CD4-positive, alpha-beta memory T cell (primary cell): ENCODE data around the gene KIF26B. TPM values are rescaled to one million over a fixed set of nuclear protein-coding genes. Genes with fewer than 3 reads are reported as not detected.

Source experiments
- CTCF ChIA-PET: fragments of 350-600 bp; sonication (Branson Sonifier 250); formaldehyde crosslinking; loops from one replicate; lab custom pipeline; 2021; ENCODE audit warnings: inconsistent platforms; ENCODE audit not compliant: partially characterized antibody; lab: Charles Lee
- POLR2A ChIA-PET: fragments of 350-600 bp; sonication (Branson Sonifier 250); formaldehyde crosslinking; loops from one replicate; lab custom pipeline; 2021; ENCODE audit not compliant: partially characterized antibody; lab: Charles Lee
- DNase-seq, 5 donors: peaks; one replicate each; pipeline versions ENCODE4 v3.0.0 to v3.0.0-alpha.2; 2020 to 2022; ENCODE audit warnings: mixed read lengths in 1 of 5
- H3K27ac ChIP-seq: one replicate; pipeline ENCODE4 v1.7.0; 2013; ENCODE audit warnings: low read depth, low read length
- H3K27me3 ChIP-seq: 2 replicates; pipeline ENCODE4 v1.7.0; 2013; ENCODE audit warnings: mild to moderate bottlenecking, low read length, moderate library complexity; ENCODE audit not compliant: insufficient read depth
- H3K36me3 ChIP-seq: 2 replicates; pipeline ENCODE4 v1.7.0; 2013; ENCODE audit warnings: mild to moderate bottlenecking, low read length, moderate library complexity; ENCODE audit not compliant: insufficient read depth
- H3K4me1 ChIP-seq: 2 replicates; pipeline ENCODE4 v1.7.0; 2013; ENCODE audit warnings: mild to moderate bottlenecking, low read length, moderate library complexity; ENCODE audit not compliant: insufficient read depth
- H3K4me3 ChIP-seq, 2 donors: one replicate each; pipeline ENCODE4 v1.7.0; 2013; ENCODE audit warnings: low read length in 2 of 2, mild to moderate bottlenecking in 1 of 2
- H3K9me3 ChIP-seq, 2 donors: one replicate each; pipeline ENCODE4 v1.7.0; 2013; ENCODE audit warnings: low read length in 2 of 2, control low read depth in 1 of 2; ENCODE audit not compliant: control insufficient read depth in 1 of 2
- H3K27ac Mint-ChIP-seq, 7 donors: one replicate each; pipeline ENCODE4 v1.8.0; 2020 to 2021; ENCODE audit warnings: mixed read lengths in 7 of 7, mild to moderate bottlenecking in 6 of 7, inconsistent platforms in 3 of 7, moderate library complexity in 3 of 7
- H3K27me3 Mint-ChIP-seq, 2 donors: one replicate each; pipeline ENCODE4 v1.8.0; 2020 to 2021; ENCODE audit warnings: mixed read lengths in 2 of 2
- H3K36me3 Mint-ChIP-seq, 2 donors: one replicate each; pipeline ENCODE4 v1.8.0; 2020 to 2021; ENCODE audit warnings: mixed read lengths in 2 of 2, inconsistent platforms in 1 of 2, mild to moderate bottlenecking in 1 of 2
- H3K4me1 Mint-ChIP-seq, 4 donors: one replicate each; pipeline ENCODE4 v1.8.0; 2020 to 2021; ENCODE audit warnings: mixed read lengths in 4 of 4, mild to moderate bottlenecking in 1 of 4
- H3K4me3 Mint-ChIP-seq, 8 donors: one replicate each; pipeline ENCODE4 v1.8.0; 2020 to 2021; ENCODE audit warnings: mixed read lengths in 8 of 8, mild to moderate bottlenecking in 7 of 8, moderate library complexity in 6 of 8, inconsistent platforms in 3 of 8
- H3K9me3 Mint-ChIP-seq, 8 donors: one replicate each; pipeline ENCODE4 v1.8.0; 2020 to 2021; ENCODE audit warnings: mixed read lengths in 8 of 8, mild to moderate bottlenecking in 5 of 8, inconsistent platforms in 3 of 8, moderate library complexity in 1 of 8
- intact Hi-C: fragments of 100-400 bp; cut with micrococcal nuclease; formaldehyde crosslinking; loops from one replicate; pipeline ENCODE4 v1.15.1; 2023
- polyA plus RNA-seq, 2 donors: library from polyadenylated mRNA; unstranded; fragments of 300-500 nt; fragmentation: Illumina TruSeq; gene quantifications; one replicate each; pipeline ENCODE4 v1.2.3, GENCODE V29; 2021
- total RNA-seq, 2 experiments: library from RNA; stranded (reverse); gene quantifications; one replicate each; pipeline ENCODE4 v1.2.3, GENCODE V29; 2021

KIF26B gene
- total and polyA plus RNA-seq, 4 experiments from 2014 or later = 0.10 TPM; not detected in 3

- Histone ChIP-seq H3K4me3 (no peak overlapping the region), H3K9me3 (no peaks in the 10 kb centered on the region), H3K4me1 (peaks cover 6% of the 10 kb centered on the region), H3K27me3 (no peaks in the 10 kb centered on the region), H3K27ac (no peak overlapping the region), H3K36me3 (no peaks in the 10 kb centered on the region)
- peaks cover 2 to 3% of the 10 kb centered on the region in 2 donors for H3K27me3 Mint-ChIP-seq
- H3K4me1 Mint-ChIP-seq = peaks cover 0 to 7% (median 4%) of the 10 kb centered on the region in 4 donors
- no peak overlapping the region for H3K27ac Mint-ChIP-seq
- no peaks in the 10 kb centered on the region for H3K36me3 Mint-ChIP-seq
- intact Hi-C loops = no loop called here
- ChIA-PET POLR2A (no interaction called here), CTCF (no interaction called here)
- H3K9me3 Mint-ChIP-seq = no peaks in the 10 kb centered on the region
- H3K4me3 Mint-ChIP-seq = no peak overlapping the region
- no peak for DNase-seq
Observed at GRCh38 chr1:245375789-245376460, 221.1 kb downstream of the KIF26B start.

GRCh38 chr1:245377854-245378253 is 223.1 kb downstream of the KIF26B start:
- H3K4me3 ChIP-seq = no peak overlapping the region
- Mint-ChIP-seq H3K4me1 (peaks cover 0 to 7% (median 4%) of the 10 kb centered on the region in 4 donors), H3K27me3 (peaks cover 2 to 3% of the 10 kb centered on the region in 2 donors), H3K4me3 (no peak overlapping the region), H3K9me3 (no peaks in the 10 kb centered on the region), H3K36me3 (no peaks in the 10 kb centered on the region), H3K27ac (no peak overlapping the region)
- intact Hi-C loops = no loop called here
- H3K4me1 ChIP-seq = peaks cover 6% of the 10 kb centered on the region
- H3K27ac ChIP-seq = no peak overlapping the region
- no peaks in the 10 kb centered on the region for H3K36me3 ChIP-seq
- no peaks in the 10 kb centered on the region for H3K9me3 ChIP-seq
- ChIA-PET CTCF (no interaction called here), POLR2A (no interaction called here)
- DNase-seq = no peak
- no peaks in the 10 kb centered on the region for H3K27me3 ChIP-seq

DNA sequence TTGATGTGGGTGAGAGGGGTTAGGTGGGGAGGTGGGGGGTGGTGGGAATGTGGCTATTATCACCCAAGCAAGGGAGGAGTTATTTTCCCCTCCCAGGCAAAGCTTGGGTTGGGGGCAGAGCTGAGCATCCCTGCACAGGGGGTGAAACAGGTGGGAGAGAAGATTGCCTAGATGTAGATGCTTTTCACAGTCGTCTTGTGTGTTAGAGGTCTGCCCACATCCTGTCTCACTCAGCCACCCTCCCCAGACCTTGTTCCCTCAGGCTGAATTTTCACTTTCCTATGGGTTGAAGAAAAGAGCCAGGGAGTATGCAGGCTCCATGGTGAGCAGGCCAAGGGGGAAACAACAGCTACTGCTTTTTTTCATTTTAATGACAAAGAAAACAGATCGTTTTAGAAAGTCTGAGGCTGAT is 223.5 kb downstream of the KIF26B start:
- Mint-ChIP-seq H3K27me3 (peaks cover 2 to 3% of the 10 kb centered on the region in 2 donors), H3K36me3 (no peaks in the 10 kb centered on the region), H3K27ac (no peak overlapping the region), H3K4me1 (peaks cover 0 to 7% (median 4%) of the 10 kb centered on the region in 4 donors), H3K9me3 (no peaks in the 10 kb centered on the region), H3K4me3 (no peak overlapping the region)
- H3K27ac ChIP-seq = no peak overlapping the region
- H3K9me3 ChIP-seq = no peaks in the 10 kb centered on the region
- DNase-seq = peak in 1 of 5 donors; percentile 4
- no peaks in the 10 kb centered on the region for H3K36me3 ChIP-seq
- H3K4me3 ChIP-seq = no peak overlapping the region
- ChIA-PET CTCF (no interaction called here), POLR2A (no interaction called here)
- intact Hi-C loops = no loop called here
- H3K27me3 ChIP-seq = no peaks in the 10 kb centered on the region
- H3K4me1 ChIP-seq = peaks cover 6% of the 10 kb centered on the region

- Mint-ChIP-seq H3K9me3 (no peaks in the 10 kb centered on the region), H3K27me3 (peaks cover 2 to 3% of the 10 kb centered on the region in 2 donors), H3K4me1 (peaks cover 0 to 7% (median 4%) of the 10 kb centered on the region in 4 donors), H3K36me3 (no peaks in the 10 kb centered on the region), H3K4me3 (no peak overlapping the region), H3K27ac (no peak overlapping the region)
- peaks cover 6% of the 10 kb centered on the region for H3K4me1 ChIP-seq
- H3K9me3 ChIP-seq = no peaks in the 10 kb centered on the region
- H3K36me3 ChIP-seq = no peaks in the 10 kb centered on the region
- H3K27ac ChIP-seq = no peak overlapping the region
- H3K27me3 ChIP-seq = no peaks in the 10 kb centered on the region
- H3K4me3 ChIP-seq = no peak overlapping the region
- ChIA-PET CTCF (no interaction called here), POLR2A (no interaction called here)
- no peak for DNase-seq
- intact Hi-C loops = no loop called here
Observed at GRCh38 chr1:245378745-245379144, 224.0 kb downstream of the KIF26B start.

DNA sequence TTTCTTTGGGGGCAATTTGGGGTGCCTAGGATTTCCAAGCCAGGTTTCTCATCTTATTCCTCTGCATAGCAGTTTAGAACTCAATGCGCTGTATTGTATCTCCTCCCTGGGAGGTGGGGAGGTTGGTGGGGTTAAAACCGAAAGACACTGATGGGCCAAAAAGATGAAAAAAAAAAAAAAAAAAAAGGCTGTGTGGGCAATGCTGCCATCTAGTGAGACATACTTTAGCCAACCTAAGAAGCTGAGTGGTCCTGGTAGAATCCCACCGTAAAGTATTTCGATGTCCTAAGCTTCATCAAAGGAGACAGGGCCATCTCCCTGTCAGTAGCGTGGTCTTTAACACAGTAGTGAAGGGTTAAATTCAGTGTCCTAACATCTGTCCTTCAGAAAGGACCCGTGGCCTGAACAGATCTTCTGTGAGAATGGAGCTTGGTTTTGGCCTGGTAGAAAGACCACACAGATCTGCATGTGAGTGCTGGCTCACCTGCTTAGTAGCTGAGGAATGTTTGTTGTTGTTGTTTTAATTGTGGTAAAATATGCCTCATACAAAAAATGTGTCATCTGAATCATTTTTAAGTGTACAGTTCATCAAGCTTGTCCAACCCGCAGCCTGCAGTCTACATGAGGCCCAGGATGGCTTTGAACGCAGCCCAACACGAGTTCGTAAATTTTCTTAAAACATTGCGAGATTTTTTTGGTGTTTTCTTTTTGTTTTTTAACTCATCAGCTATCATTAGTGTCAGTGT is 226.2 kb downstream of the KIF26B start:
- peaks cover 6% of the 10 kb centered on the region for H3K4me1 ChIP-seq
- Mint-ChIP-seq H3K4me3 (no peak overlapping the region), H3K27me3 (peaks cover under 1 to 3% of the 10 kb centered on the region in 2 donors), H3K4me1 (peaks cover 0 to 7% (median 3%) of the 10 kb centered on the region in 4 donors), H3K9me3 (no peaks in the 10 kb centered on the region), H3K27ac (no peak overlapping the region), H3K36me3 (no peaks in the 10 kb centered on the region)
- CTCF ChIA-PET = no interaction called here
- POLR2A ChIA-PET = no interaction called here
- H3K4me3 ChIP-seq = no peak overlapping the region
- H3K27me3 ChIP-seq = no peaks in the 10 kb centered on the region
- no peak overlapping the region for H3K27ac ChIP-seq
- intact Hi-C loops = no loop called here
- H3K36me3 ChIP-seq = no peaks in the 10 kb centered on the region
- no peaks in the 10 kb centered on the region for H3K9me3 ChIP-seq
- no peak for DNase-seq

DNA sequence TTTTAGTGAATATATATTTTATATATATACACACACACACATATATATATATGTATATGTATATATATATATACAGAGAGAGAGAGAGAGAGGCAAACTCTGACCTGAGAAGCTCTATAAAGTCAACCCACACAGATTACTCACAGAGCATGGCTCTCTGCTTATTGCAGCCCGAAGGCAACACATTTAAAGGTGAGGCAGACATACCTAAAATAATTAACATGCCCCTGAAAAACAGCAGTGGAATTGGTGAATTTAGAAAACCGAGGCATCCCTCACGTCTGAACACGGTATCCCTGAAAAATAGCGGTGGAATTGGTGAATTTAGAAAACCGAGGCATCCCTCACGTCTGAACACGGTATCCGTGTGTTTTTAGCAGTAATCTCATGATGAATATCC is 228.2 kb downstream of the KIF26B start:
- ChIA-PET CTCF (no interaction called here), POLR2A (no interaction called here)
- DNase-seq = no peak
- Mint-ChIP-seq H3K27ac (no peak overlapping the region), H3K4me1 (peaks cover 0 to under 1% (median 0%) of the 10 kb centered on the region in 4 donors), H3K27me3 (peaks cover 0 to 2% of the 10 kb centered on the region in 2 donors), H3K9me3 (no peaks in the 10 kb centered on the region), H3K4me3 (no peak overlapping the region), H3K36me3 (no peaks in the 10 kb centered on the region)
- Histone ChIP-seq H3K4me1 (peaks cover 5% of the 10 kb centered on the region), H3K27ac (no peak overlapping the region), H3K27me3 (no peaks in the 10 kb centered on the region), H3K9me3 (no peaks in the 10 kb centered on the region), H3K36me3 (no peaks in the 10 kb centered on the region), H3K4me3 (no peak overlapping the region)
- intact Hi-C loops = no loop called here

- H3K27ac Mint-ChIP-seq = no peak overlapping the region
- no peak for DNase-seq
- H3K9me3 ChIP-seq = no peaks in the 10 kb centered on the region
- no peaks in the 10 kb centered on the region for H3K36me3 Mint-ChIP-seq
- no peaks in the 10 kb centered on the region for H3K36me3 ChIP-seq
- CTCF ChIA-PET = no interaction called here
- H3K4me3 Mint-ChIP-seq = no peak overlapping the region
- H3K9me3 Mint-ChIP-seq = no peaks in the 10 kb centered on the region
- intact Hi-C loops = no loop called here
- POLR2A ChIA-PET = no interaction called here
- no peaks in the 10 kb centered on the region for H3K4me1 Mint-ChIP-seq
- no peaks in the 10 kb centered on the region for H3K27me3 ChIP-seq
- no peak overlapping the region for H3K27ac ChIP-seq
- no peak overlapping the region for H3K4me3 ChIP-seq
- H3K4me1 ChIP-seq = no peaks in the 10 kb centered on the region
- peaks cover 0 to 2% of the 10 kb centered on the region in 2 donors for H3K27me3 Mint-ChIP-seq
Observed at GRCh38 chr1:245383396-245384330, 228.9 kb downstream of the KIF26B start.
